BJ (cell line): Measurements from ENCODE around the gene IGFBP6. TPM values are rescaled to one million over a fixed set of nuclear protein-coding genes. Genes with fewer than 3 reads are reported as not detected.

ENCODE experiments used
- CTCF ChIA-PET: fragments of 350-600 bp; formaldehyde crosslinking; extraction: SDS; loops from one replicate; lab custom pipeline; 2021; ENCODE audit warnings: antibody characterized with exemption, inconsistent platforms; lab: Yijun Ruan, JAX
- POLR2A ChIA-PET: fragments of 300-600 bp; sonication (Branson Sonifier 250); formaldehyde crosslinking; extraction: SDS; loops from one replicate; lab custom pipeline; 2021; ENCODE audit warnings: antibody characterized with exemption; lab: Charles Lee
- DNase-seq: peaks from one replicate; pipeline ENCODE4 v3.0.0-alpha.2; 2011; ENCODE audit warnings: low read depth
- H3K27me3 ChIP-seq: 2 replicates; pipeline ENCODE4 v1.6.0; 2011; ENCODE audit warnings: low read length; ENCODE audit not compliant: control insufficient read depth, insufficient read depth
- H3K36me3 ChIP-seq: 2 replicates; pipeline ENCODE4 v1.5.1; 2011; ENCODE audit warnings: low read length; ENCODE audit not compliant: control insufficient read depth, insufficient read depth
- H3K4me3 ChIP-seq: 2 replicates; pipeline ENCODE4 v1.5.1; 2011; ENCODE audit warnings: low read depth, mild to moderate bottlenecking, control low read depth, low read length
- CTCF ChIP-seq: IDR thresholded peaks from 2 replicates; pipeline ENCODE4 v1.5.1; 2011; ENCODE audit warnings: low read depth, mild to moderate bottlenecking, control low read depth, inconsistent platforms, low read length, moderate library complexity; ENCODE audit not compliant: insufficient read depth
- polyA plus RNA-seq: library from polyadenylated mRNA; depleted of rRNA; stranded (reverse); fragments of >200 nt; gene quantifications from 2 replicates; pipeline ENCODE4 v1.2.3, GENCODE V29; 2011

The IGFBP6 gene
- polyA plus RNA-seq, 1 experiment: 860 TPM

GRCh38 chr12:53056901-53057300 is 40.6 kb upstream of the IGFBP6 start:
- Histone ChIP-seq H3K4me3 (no peak overlapping the region), H3K36me3 (peaks cover 49% of the 10 kb centered on the region), H3K27me3 (no peaks in the 10 kb centered on the region)
- no peak for DNase-seq
- ChIA-PET POLR2A (no interaction called here), CTCF (interaction anchor here (1.1 to 16.5 kb wide), 4 partner anchors 12 to 41 kb away, joined by 4 to 285 read pairs (median 16); partner anchors contain the start of gene IGFBP6)
- no peak for TF ChIP-seq CTCF

- TF ChIP-seq CTCF: no peak
- no peaks in the 10 kb centered on the region for H3K27me3 ChIP-seq
- ChIA-PET POLR2A (no interaction called here), CTCF (interaction anchor here (0.6 to 16.5 kb wide), 7 partner anchors 10 to 230 kb away, joined by 3 to 285 read pairs (median 4); partner anchors contain the start of gene IGFBP6)
- peaks cover 54% of the 10 kb centered on the region for H3K36me3 ChIP-seq
- H3K4me3 ChIP-seq: no peak overlapping the region
- DNase-seq: no peak
These were observed 39.5 kb upstream of the IGFBP6 start for GRCh38 chr12:53057816-53058500.

- H3K4me3 ChIP-seq: no peak overlapping the region
- ChIA-PET CTCF (interaction anchor here (2.0 kb wide), 1 partner anchor 12 kb away, joined by 5 read pairs; no protein-coding TSS in a partner anchor), POLR2A (no interaction called here)
These were observed 38.6 kb upstream of the IGFBP6 start for GRCh38 chr12:53058674-53059433.

GRCh38 chr12:53059434-53060063 is 37.9 kb upstream of the IGFBP6 start:
- ChIA-PET POLR2A (no interaction called here), CTCF (interaction anchor here (1.7 to 2.0 kb wide), 2 partner anchors 9 to 12 kb away, joined by 5 read pairs; no protein-coding TSS in a partner anchor)
- TF ChIP-seq CTCF: no peak
- Histone ChIP-seq H3K27me3 (no peaks in the 10 kb centered on the region), H3K4me3 (no peak overlapping the region), H3K36me3 (peaks cover 59% of the 10 kb centered on the region)
- DNase-seq: no peak

More at GRCh38 chr12:53058674-53059433, 38.6 kb upstream of the IGFBP6 start:
- DNase-seq: no peak
- Histone ChIP-seq H3K36me3 (peaks cover 60% of the 10 kb centered on the region), H3K27me3 (no peaks in the 10 kb centered on the region)
- TF ChIP-seq CTCF: no peak
